Breast epithelium (tissue), 3 donors: ENCODE measurements around the gene C16orf89.

ENCODE experiments used
- POLR2A ChIP-seq: fragments of 450-650 bp; IDR thresholded peaks from one replicate; pipeline ENCODE4 v1.6.1; 2016; ENCODE audit warnings: antibody characterized with exemption, mild to moderate bottlenecking, moderate library complexity
- POLR2AphosphoS5 ChIP-seq, 3 donors: sonication (generic); formaldehyde crosslinking; IDR thresholded peaks; one replicate each; pipeline ENCODE4 v1.6.1; 2017; ENCODE audit warnings: antibody characterized with exemption in 3 of 3
- TF ChIP-seq, protein P1 (sequence below), 3 donors: fragments of 450-650 bp; IDR thresholded peaks; one replicate each; pipeline ENCODE4 v1.5.1; 2016 to 2017; ENCODE audit warnings: antibody characterized with exemption in 3 of 3, mild to moderate bottlenecking in 3 of 3, moderate library complexity in 3 of 3

DNA sequence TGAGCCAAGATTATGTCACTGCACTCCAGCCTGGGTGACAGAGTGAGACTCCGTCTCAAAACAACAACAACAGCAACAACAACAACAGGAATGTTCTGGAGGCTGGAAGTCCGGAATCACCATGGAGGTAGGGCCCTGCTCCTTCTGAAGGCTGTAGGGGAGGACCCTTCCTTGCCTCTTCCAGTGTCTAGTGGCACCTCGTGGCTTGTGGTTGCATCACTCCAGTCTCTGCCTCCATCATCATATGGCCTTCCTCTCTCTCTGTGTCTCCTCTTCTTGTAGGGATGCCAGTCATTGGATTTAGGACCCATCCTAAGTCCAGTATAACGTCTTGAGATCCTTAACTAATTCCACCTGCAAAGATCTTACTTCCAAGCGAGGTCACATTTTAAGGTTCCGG, 46.0 kb downstream of the C16orf89 start:
- TF ChIP-seq, protein P1, sequence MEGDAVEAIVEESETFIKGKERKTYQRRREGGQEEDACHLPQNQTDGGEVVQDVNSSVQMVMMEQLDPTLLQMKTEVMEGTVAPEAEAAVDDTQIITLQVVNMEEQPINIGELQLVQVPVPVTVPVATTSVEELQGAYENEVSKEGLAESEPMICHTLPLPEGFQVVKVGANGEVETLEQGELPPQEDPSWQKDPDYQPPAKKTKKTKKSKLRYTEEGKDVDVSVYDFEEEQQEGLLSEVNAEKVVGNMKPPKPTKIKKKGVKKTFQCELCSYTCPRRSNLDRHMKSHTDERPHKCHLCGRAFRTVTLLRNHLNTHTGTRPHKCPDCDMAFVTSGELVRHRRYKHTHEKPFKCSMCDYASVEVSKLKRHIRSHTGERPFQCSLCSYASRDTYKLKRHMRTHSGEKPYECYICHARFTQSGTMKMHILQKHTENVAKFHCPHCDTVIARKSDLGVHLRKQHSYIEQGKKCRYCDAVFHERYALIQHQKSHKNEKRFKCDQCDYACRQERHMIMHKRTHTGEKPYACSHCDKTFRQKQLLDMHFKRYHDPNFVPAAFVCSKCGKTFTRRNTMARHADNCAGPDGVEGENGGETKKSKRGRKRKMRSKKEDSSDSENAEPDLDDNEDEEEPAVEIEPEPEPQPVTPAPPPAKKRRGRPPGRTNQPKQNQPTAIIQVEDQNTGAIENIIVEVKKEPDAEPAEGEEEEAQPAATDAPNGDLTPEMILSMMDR (IDR thresholded peaks at IDR 0.05), result no peak
- TF ChIP-seq POLR2AphosphoS5 (IDR thresholded peaks at IDR 0.05) (no peak), POLR2A (no peak)
